HUES64 (cell line): Measurements from ENCODE around the gene CHI3L1.

Experiments used
- H3K27ac ChIP-seq: 2 replicates; pipeline ENCODE4 v1.7.0; 2013; ENCODE audit warnings: low read depth, low read length, inconsistent platforms
- H3K27me3 ChIP-seq: 2 replicates; pipeline ENCODE4 v1.6.1; 2013; ENCODE audit warnings: mild to moderate bottlenecking, low read length; ENCODE audit not compliant: insufficient read depth
- H3K36me3 ChIP-seq: 2 replicates; pipeline ENCODE4 v1.6.1; 2013; ENCODE audit warnings: mild to moderate bottlenecking, low read length; ENCODE audit not compliant: insufficient read depth
- H3K4me1 ChIP-seq: 2 replicates; pipeline ENCODE4 v1.6.1; 2013; ENCODE audit warnings: mild to moderate bottlenecking, low read length, moderate library complexity; ENCODE audit not compliant: insufficient read depth
- H3K4me3 ChIP-seq: 2 replicates; pipeline ENCODE4 v1.5.1; 2013; ENCODE audit warnings: mild to moderate bottlenecking, low read length, moderate library complexity
- H3K9ac ChIP-seq: 2 replicates; pipeline ENCODE4 v1.6.1; 2013; ENCODE audit warnings: mild to moderate bottlenecking, low read depth, low read length
- H3K9me3 ChIP-seq: 2 replicates; pipeline ENCODE4 v1.6.1; 2013; ENCODE audit warnings: low read depth, low read length; ENCODE audit not compliant: insufficient read depth
- WGBS: fragments of 150-250, 120-280 bp; methylation state at CpG from one replicate; pipeline ENCODE4 v1.1.7; 2013; ENCODE audit warnings: missing lambda C conversion rate; 5-methylcytosine and 5-hydroxymethylcytosine counted together

Gene CHI3L1

DNA sequence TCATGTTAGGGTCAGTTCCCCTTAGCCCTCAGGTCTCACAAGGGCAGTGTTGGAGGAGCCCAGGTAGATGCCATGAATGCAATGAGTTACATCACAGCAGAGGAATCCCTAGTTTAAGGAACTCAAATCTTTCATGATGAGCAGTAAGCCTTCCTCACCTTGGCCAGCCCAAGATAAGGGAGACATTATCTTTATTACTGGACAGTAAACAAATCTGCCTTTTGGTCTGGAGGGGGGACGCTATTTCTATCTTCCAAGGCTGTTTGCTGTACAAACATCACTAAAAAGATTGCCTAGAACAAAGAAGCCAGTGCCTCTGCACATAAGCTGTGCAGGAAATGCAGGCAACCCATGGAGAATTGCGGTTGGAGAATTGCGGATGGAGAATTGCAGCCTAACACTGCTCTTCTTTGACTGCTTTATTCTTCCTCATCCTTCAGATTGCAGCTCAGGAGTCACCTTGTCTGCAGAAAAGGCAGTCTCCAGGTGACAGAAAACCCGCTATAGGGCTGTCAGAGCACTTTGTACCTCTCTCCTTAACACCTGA lies 2.3 kb upstream of the CHI3L1 start:
- Histone ChIP-seq H3K36me3 (no peaks in the 10 kb centered on the region), H3K9ac (no peak overlapping the region), H3K4me3 (no peak overlapping the region), H3K27ac (no peak overlapping the region), H3K9me3 (no peaks in the 10 kb centered on the region), H3K4me1 (peaks cover 25% of the 10 kb centered on the region), H3K27me3 (no peaks in the 10 kb centered on the region)
- 95% methylated on average over 4 of the region's 4 CpGs for WGBS

DNA sequence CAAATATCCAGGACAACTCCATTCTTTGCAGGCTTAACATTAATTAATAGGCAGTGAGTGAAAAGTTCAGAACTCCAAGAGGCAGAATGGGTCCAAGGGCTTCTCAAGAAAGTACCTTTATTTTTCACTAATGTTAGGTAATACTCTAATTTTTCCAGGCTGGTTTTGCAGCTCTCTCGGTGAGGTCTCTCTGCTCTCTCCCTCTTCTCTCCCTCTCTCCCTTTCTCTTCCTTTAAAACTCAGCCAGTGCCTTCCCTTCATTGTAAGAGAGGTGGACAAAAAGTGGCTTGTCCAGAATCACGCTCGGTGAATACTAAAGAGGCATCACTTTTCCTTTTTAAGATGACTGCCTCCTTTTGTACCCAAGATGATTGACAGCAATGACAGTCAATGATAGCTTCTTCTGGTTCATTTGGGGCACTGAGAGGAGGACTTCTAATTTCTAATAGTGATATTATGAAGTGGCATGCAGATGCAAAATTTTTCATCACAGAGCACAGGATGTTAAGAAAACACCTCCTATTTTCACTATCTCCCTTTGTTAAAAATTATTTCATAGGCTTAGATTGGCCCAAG lies 1.3 kb upstream of the CHI3L1 start:
- WGBS: 79% methylated on average over 3 of the region's 3 CpGs
- Histone ChIP-seq H3K9me3 (no peaks in the 10 kb centered on the region), H3K36me3 (no peaks in the 10 kb centered on the region), H3K9ac (no peak overlapping the region), H3K4me3 (no peak overlapping the region), H3K27me3 (no peaks in the 10 kb centered on the region), H3K27ac (no peak overlapping the region), H3K4me1 (peaks cover 25% of the 10 kb centered on the region)

DNA sequence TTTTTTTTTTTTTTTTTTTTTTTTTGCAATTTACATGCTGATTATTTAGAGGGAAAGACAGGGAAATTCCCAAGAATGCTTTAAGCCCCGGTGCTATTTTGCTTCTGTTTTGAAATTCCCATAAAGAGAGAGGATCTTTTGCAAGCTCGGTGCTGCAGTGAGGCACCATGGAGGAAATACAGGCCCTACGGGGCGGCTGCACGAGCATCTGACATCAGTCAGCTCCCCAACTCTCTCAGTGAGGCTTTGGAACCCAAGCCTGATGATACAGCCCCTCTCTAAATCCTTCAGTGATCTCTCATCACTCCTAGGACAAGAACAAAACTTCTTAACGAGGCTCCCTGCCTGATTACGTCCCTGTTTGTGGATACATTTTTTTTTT lies 791 bp upstream of the CHI3L1 start:
- Histone ChIP-seq H3K36me3 (no peaks in the 10 kb centered on the region), H3K27me3 (no peaks in the 10 kb centered on the region), H3K4me3 (no peak overlapping the region), H3K9ac (no peak overlapping the region), H3K4me1 (peaks cover 25% of the 10 kb centered on the region), H3K27ac (no peak overlapping the region), H3K9me3 (no peaks in the 10 kb centered on the region)
- 39% methylated on average over 7 of the region's 7 CpGs for WGBS

DNA sequence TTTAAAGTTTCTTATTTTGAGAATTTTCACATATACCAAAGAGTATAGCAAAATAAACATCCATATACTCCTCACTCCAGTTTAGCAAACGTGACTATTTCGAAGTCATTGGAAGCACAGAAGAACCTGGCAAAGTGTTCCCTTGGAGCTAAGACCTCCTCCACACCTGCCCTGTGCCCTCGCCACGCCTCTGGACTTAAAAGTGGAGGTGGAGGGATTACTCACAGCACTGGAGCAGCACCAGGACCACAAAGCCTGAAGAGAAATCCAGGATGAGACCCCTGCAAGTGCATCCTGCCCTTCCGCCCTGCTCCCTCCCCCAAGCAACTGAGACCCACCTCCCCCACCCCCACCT lies 436 bp downstream of the CHI3L1 start:
- Histone ChIP-seq H3K9ac (no peak overlapping the region), H3K36me3 (no peaks in the 10 kb centered on the region), H3K27me3 (no peaks in the 10 kb centered on the region), H3K27ac (no peak overlapping the region), H3K9me3 (no peaks in the 10 kb centered on the region), H3K4me1 (peaks cover 25% of the 10 kb centered on the region), H3K4me3 (no peak overlapping the region)
- WGBS: 72% methylated on average over 5 of the region's 5 CpGs

DNA sequence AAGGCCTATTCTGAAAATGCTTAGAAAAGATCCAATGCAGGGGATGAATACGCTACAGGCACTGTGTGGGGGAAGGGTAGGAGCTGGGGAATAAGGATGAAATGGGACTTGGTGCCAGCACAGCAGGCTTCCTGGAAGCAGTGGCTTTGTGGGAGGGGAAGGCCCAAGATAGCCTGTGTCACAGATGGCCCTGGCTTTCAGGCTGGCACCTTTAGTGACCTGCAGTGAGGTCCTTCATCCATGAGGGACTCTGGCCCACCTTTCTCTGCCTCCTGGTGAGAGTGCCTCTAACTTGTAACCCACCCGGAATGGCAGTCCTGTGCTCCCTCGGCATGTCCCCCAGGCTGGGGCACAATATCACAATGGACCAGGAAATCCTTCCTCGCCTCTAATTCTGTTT lies 919 bp downstream of the CHI3L1 start:
- no peaks in the 10 kb centered on the region for H3K9me3 ChIP-seq
- WGBS: 75% methylated on average over 4 of the region's 4 CpGs
- H3K36me3 ChIP-seq: no peaks in the 10 kb centered on the region
- H3K27me3 ChIP-seq: no peaks in the 10 kb centered on the region
- no peak overlapping the region for H3K9ac ChIP-seq
- no peak overlapping the region for H3K4me3 ChIP-seq
- H3K27ac ChIP-seq: no peak overlapping the region
- peaks cover 25% of the 10 kb centered on the region for H3K4me1 ChIP-seq

DNA sequence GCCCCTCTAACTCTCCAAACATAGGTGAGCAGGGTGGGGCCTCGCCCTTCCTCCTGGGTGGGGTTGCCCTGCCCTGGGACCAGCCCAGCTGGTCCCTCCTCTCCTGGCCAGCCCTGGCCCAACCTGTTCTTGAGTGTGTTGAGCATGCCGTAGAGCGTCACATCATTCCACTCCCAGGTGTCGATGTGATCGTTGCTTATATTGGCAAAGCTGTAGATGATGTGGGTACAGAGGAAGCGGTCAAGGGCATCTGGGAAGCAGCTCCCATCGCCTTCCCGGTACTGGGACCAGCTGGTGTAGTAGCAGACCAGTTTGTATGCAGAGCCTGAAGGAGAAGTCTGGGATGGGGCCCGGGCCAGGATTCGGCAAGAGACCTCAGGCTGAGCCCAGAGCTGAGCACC lies 1.4 kb downstream of the CHI3L1 start:
- H3K4me3 ChIP-seq: no peak overlapping the region
- H3K27me3 ChIP-seq: no peaks in the 10 kb centered on the region
- no peak overlapping the region for H3K27ac ChIP-seq
- no peaks in the 10 kb centered on the region for H3K36me3 ChIP-seq
- H3K9ac ChIP-seq: no peak overlapping the region
- no peaks in the 10 kb centered on the region for H3K9me3 ChIP-seq
- WGBS: 91% methylated on average over 10 of the region's 10 CpGs
- H3K4me1 ChIP-seq: peaks cover 25% of the 10 kb centered on the region

DNA sequence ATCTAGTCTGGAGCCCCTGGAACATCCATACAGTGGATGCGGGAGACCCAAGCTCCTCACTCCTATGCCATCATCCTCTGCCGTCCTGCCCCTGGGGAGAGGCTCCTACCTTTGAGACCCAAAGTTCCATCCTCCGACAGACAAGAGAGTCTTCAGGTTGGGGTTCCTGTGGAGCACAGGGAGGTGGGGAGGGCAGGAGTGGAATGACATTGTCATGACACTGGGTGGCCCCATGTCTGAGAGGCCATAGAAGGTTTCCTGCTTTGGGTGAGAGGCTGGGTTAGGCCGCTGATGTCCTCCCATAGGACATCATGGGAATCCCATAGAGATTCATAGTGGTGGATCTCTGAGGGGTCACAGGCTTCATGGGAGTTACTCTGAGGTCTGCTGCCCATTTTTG lies 2.0 kb downstream of the CHI3L1 start:
- Histone ChIP-seq H3K27me3 (no peaks in the 10 kb centered on the region), H3K9ac (no peak overlapping the region), H3K36me3 (no peaks in the 10 kb centered on the region), H3K9me3 (no peaks in the 10 kb centered on the region), H3K4me3 (no peak overlapping the region), H3K27ac (no peak overlapping the region), H3K4me1 (peaks cover 25% of the 10 kb centered on the region)
- 87% methylated on average over 4 of the region's 4 CpGs for WGBS

DNA sequence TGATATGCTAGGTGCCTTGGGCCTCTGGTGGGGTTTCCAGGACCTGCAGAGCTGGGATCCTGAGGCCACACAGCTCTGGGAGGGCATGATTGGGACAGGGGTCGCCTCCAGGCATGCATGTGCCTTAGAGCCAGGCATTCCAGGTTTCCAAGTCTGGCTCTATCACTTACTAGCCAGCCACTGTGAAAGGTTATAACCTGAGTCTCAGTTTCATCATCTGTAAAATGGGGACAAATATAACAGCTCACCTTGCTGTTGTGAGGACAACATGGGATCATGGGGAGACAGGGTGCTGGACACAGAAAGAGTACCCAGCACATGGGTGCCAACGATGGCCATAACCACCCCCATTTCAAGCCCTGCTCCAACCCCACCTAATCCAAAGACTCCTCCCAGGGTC lies 2.7 kb downstream of the CHI3L1 start:
- Histone ChIP-seq H3K27ac (no peak overlapping the region), H3K4me3 (no peak overlapping the region), H3K36me3 (no peaks in the 10 kb centered on the region), H3K9me3 (no peaks in the 10 kb centered on the region), H3K4me1 (peaks cover 28% of the 10 kb centered on the region), H3K9ac (no peak overlapping the region), H3K27me3 (no peaks in the 10 kb centered on the region)
- WGBS: 90% methylated on average over 2 of the region's 2 CpGs

DNA sequence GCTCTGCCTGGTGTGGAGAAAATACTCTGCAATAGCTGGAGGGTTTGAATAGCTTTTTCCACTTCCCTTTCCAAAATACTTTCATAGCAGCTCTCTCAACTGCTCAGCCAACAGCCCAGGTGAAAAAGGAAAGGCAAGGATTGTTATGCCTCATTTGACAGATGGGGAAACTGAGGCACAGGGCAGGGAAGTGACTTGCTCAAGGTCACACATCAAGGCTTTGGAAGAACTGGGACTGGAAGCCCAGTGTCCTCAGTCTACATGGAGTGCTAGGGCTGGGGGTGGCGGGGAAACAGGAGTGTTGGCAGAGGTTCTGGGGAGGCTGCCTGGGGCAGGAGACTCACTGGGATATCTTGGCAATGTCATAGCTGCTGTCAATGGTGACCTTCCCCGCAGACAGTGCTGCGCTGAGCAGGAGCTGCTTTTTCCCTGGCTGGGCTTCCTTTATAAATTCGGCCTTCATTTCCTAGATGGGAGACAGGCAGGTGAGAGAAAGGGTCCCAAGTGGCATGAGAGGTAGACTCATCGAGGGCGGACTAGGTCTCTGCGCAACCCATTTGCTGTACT lies 4.0 kb downstream of the CHI3L1 start:
- no peak overlapping the region for H3K27ac ChIP-seq

DNA sequence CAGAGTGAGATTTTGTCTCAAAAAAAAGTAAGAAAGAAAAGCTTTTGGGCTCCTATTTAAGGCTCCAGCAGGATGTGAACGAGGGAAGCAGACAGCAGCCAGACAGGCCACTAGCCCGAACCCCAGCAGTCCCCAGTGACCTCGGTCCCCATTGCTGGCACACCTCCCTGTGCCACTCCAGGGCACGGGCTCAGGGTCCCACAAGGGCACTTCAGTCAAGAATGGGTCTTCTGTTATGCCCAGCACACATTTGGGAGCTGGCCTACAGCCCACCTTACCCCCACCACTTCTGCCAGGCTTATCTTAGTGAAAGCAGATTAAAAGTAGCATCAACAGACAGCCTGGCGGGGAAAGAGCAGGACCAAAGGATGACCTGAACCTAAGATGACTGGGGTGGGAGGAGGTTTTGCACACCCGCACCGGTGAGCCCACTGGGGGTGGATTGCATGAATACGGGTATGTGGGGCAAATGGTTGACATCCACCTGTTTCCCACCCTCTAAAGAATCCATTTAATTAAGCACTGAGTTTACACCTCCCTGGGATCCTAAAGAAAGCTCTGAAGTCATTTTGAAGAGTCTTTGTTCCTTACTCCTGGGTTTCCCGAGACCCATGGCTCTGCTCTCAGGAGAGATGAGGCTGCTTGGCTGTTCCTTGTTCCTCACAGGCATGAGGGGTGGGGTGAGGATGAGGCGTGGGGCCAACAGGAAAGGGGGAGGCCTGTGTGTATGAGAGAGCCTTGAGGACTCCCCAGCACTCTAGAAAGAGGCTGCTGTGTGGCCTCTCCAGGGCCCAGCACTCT lies 4.7 kb downstream of the CHI3L1 start:
- H3K27ac ChIP-seq: no peak overlapping the region
- no peaks in the 10 kb centered on the region for H3K36me3 ChIP-seq
- 74% methylated on average over 10 of the region's 10 CpGs for WGBS
- H3K4me1 ChIP-seq: peaks cover 33% of the 10 kb centered on the region
- no peak overlapping the region for H3K4me3 ChIP-seq
- H3K27me3 ChIP-seq: no peaks in the 10 kb centered on the region
- no peak overlapping the region for H3K9ac ChIP-seq
- no peaks in the 10 kb centered on the region for H3K9me3 ChIP-seq

More for the DNA sequence above, 4.0 kb downstream of the CHI3L1 start:
- H3K27me3 ChIP-seq: no peaks in the 10 kb centered on the region
- H3K4me1 ChIP-seq: peaks cover 37% of the 10 kb centered on the region
- H3K36me3 ChIP-seq: no peaks in the 10 kb centered on the region
- H3K9ac ChIP-seq: no peak overlapping the region
- no peaks in the 10 kb centered on the region for H3K9me3 ChIP-seq
- WGBS: 91% methylated on average over 7 of the region's 7 CpGs
- no peak overlapping the region for H3K4me3 ChIP-seq

DNA sequence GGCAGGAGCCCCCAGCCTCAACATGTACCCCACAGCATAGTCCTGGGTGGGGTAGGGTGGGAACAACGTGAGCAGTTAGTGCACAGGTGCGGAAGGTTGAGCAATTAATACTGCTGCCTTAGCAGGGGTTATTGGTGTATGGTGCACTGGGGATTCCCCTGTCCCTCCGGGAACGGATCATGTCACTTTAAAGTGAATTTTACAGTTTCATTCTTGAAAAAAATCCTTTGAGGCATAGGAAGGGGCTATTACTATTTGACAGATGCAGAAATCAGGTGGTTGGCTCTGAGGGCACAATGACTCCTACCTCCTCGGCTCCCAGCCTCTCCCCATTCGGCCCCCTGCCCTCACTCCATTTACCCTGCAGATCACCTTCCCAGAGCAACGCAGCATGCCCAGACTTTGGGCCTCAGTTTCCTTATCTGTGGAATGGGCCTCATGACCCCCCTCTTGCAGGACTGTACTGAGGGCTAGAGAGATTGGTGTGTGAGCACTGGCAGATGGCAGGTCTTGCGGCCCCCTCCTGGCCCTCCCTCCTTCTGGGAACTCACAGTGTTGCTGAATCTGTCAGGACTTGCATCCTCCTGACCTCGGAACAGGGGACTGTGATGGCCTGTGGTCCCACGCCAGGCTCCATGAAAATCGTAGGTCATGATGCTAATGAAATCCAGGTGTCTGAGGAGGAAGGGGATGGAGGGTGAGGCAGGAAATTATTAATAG lies 5.7 kb downstream of the CHI3L1 start:
- Histone ChIP-seq H3K27ac (no peak overlapping the region), H3K4me3 (no peak overlapping the region), H3K4me1 (peaks cover 24% of the 10 kb centered on the region), H3K9me3 (no peaks in the 10 kb centered on the region), H3K9ac (no peak overlapping the region), H3K36me3 (no peaks in the 10 kb centered on the region), H3K27me3 (no peaks in the 10 kb centered on the region)
- WGBS: 87% methylated on average over 11 of the region's 11 CpGs
